IMR-90 (cell line): ENCODE data around the gene NCLN. TPM values are rescaled to one million over a fixed set of nuclear protein-coding genes. Genes with fewer than 3 reads are reported as not detected.

ENCODE experiments used
- ATAC-seq: fragments of 200-7000 bp; cut with Tn5 transposase; 2 replicates; pipeline ENCODE4 v1.9.1; 2020; ENCODE audit warnings: low read depth, mild to moderate bottlenecking, moderate library complexity
- BruUV-seq: library from RNA; stranded (reverse); fragments of 400-500 nt; replicated peaks from 2 replicates; lab custom pipeline; 2021; lab: Mats Ljungman, UMichigan
- CTCF ChIA-PET: fragments of 300-600 bp; formaldehyde crosslinking; extraction: SDS; loops from one replicate; lab custom pipeline; 2021; ENCODE audit warnings: antibody characterized with exemption; lab: Yijun Ruan, JAX
- POLR2A ChIA-PET: fragments of 300-600 bp; sonication (Branson Sonifier 250); formaldehyde crosslinking; loops from one replicate; lab custom pipeline; 2022; ENCODE audit warnings: antibody characterized with exemption; ENCODE audit not compliant: unreplicated experiment; lab: Charles Lee
- DNase-seq: peaks from one replicate; pipeline ENCODE4 v3.0.0; 2013
- H2AFZ ChIP-seq: replicated peaks from 2 replicates; pipeline ENCODE3; 2013; ENCODE audit warnings: low read length, mild to moderate bottlenecking; ENCODE audit not compliant: poor library complexity
- H2AK5ac ChIP-seq: 2 replicates; pipeline ENCODE4 v1.6.1; 2013; ENCODE audit warnings: low read depth, low read length, inconsistent platforms
- H2AK9ac ChIP-seq: replicated peaks from 2 replicates; pipeline ENCODE3; 2013; ENCODE audit warnings: mild to moderate bottlenecking, low read depth, low read length, moderate library complexity; ENCODE audit not compliant: poor library complexity
- H2BK120ac ChIP-seq: 2 replicates; pipeline ENCODE4 v1.6.1; 2013; ENCODE audit warnings: low read depth, low read length, inconsistent platforms
- H2BK15ac ChIP-seq: 3 replicates; pipeline ENCODE4 v1.6.1; 2013; ENCODE audit warnings: low read depth, low read length, inconsistent platforms
- H2BK20ac ChIP-seq: 2 replicates; pipeline ENCODE4 v1.6.1; 2013; ENCODE audit warnings: low read depth, mild to moderate bottlenecking, inconsistent platforms, low read length, moderate library complexity
- H2BK5ac ChIP-seq: 2 replicates; pipeline ENCODE4 v1.6.1; 2013; ENCODE audit warnings: mild to moderate bottlenecking, low read depth, low read length, inconsistent platforms; ENCODE audit not compliant: poor library complexity, severe bottlenecking
- H3K14ac ChIP-seq: replicated peaks from 2 replicates; pipeline ENCODE4 v1.6.1; 2013; ENCODE audit warnings: low read depth, low read length, inconsistent platforms
- H3K18ac ChIP-seq: 2 replicates; pipeline ENCODE4 v1.6.1; 2013; ENCODE audit warnings: low read depth, low read length, control low read depth
- H3K23ac ChIP-seq: 2 replicates; pipeline ENCODE4 v1.6.1; 2013; ENCODE audit warnings: low read depth, low read length, inconsistent platforms
- H3K27ac ChIP-seq: 2 replicates; pipeline ENCODE4 v1.5.1; 2013; ENCODE audit warnings: mild to moderate bottlenecking, control low read depth, low read length; ENCODE audit not compliant: insufficient read depth
- H3K27me3 ChIP-seq: 2 replicates; pipeline ENCODE4 v1.6.1; 2013; ENCODE audit warnings: low read length; ENCODE audit not compliant: control insufficient read depth, insufficient read depth
- H3K36me3 ChIP-seq: 2 replicates; pipeline ENCODE4 v1.6.1; 2013; ENCODE audit warnings: low read length, mixed read lengths; ENCODE audit not compliant: control insufficient read depth, insufficient read depth
- H3K4ac ChIP-seq: 2 replicates; pipeline ENCODE4 v1.6.1; 2013; ENCODE audit warnings: low read depth, low read length, inconsistent platforms
- H3K4me1 ChIP-seq: 2 replicates; pipeline ENCODE4 v1.6.1; 2013; ENCODE audit warnings: low read length, mixed read lengths; ENCODE audit not compliant: control insufficient read depth, insufficient read depth
- H3K4me2 ChIP-seq: 2 replicates; pipeline ENCODE4 v1.6.1; 2013; ENCODE audit warnings: low read depth, mild to moderate bottlenecking, control low read depth, low read length, moderate library complexity
- H3K4me3 ChIP-seq: 2 replicates; pipeline ENCODE4 v1.5.1; 2013; ENCODE audit warnings: low read depth, mild to moderate bottlenecking, control low read depth, low read length, moderate library complexity; ENCODE audit not compliant: insufficient read depth
- H3K56ac ChIP-seq: 2 replicates; pipeline ENCODE4 v1.6.1; 2013; ENCODE audit warnings: low read length, inconsistent platforms; ENCODE audit not compliant: insufficient read depth; ENCODE audit errors: extremely low read depth
- H3K79me1 ChIP-seq, 2 experiments: 2 replicates each; pipeline ENCODE4 v1.6.1; 2013; ENCODE audit warnings: low read length in 2 of 2, inconsistent platforms in 1 of 2, low read depth in 1 of 2
- H3K9ac ChIP-seq: 2 replicates; pipeline ENCODE4 v1.6.1; 2013; ENCODE audit warnings: low read depth, low read length, control low read depth
- H3K9me1 ChIP-seq: 2 replicates; pipeline ENCODE4 v1.6.1; 2013; ENCODE audit warnings: low read length, inconsistent platforms; ENCODE audit not compliant: insufficient read depth
- H3K9me3 ChIP-seq: 2 replicates; pipeline ENCODE4 v1.6.1; 2013; ENCODE audit warnings: low read length; ENCODE audit not compliant: control insufficient read depth, insufficient read depth
- H4K20me1 ChIP-seq: 2 replicates; pipeline ENCODE4 v1.6.1; 2013; ENCODE audit warnings: low read length, inconsistent platforms; ENCODE audit not compliant: insufficient read depth
- H4K5ac ChIP-seq: 2 replicates; pipeline ENCODE4 v1.6.1; 2013; ENCODE audit warnings: mild to moderate bottlenecking, low read depth, low read length, control low read depth
- H4K8ac ChIP-seq, 2 experiments: 2 replicates each; pipeline ENCODE4 v1.6.1; 2013; ENCODE audit warnings: low read depth in 2 of 2, low read length in 2 of 2, control low read depth in 1 of 2, inconsistent platforms in 1 of 2
- H4K91ac ChIP-seq: 2 replicates; pipeline ENCODE4 v1.6.1; 2013; ENCODE audit warnings: low read depth, low read length, inconsistent platforms; ENCODE audit not compliant: insufficient read depth
- BHLHE40 ChIP-seq: fragments of 150-350 bp; IDR thresholded peaks from 2 replicates; pipeline ENCODE4 v1.6.1; 2016; ENCODE audit warnings: mild to moderate bottlenecking, low read depth, low read length
- CHD1 ChIP-seq: IDR thresholded peaks from 2 replicates; pipeline ENCODE4 v1.6.1; 2012; ENCODE audit warnings: low read depth, low read length, improper control_type of control experiment
- FOS ChIP-seq: fragments of 150-350 bp; IDR thresholded peaks from 2 replicates; pipeline ENCODE4 v1.6.1; 2016; ENCODE audit warnings: low read depth, low read length
- MAFK ChIP-seq: IDR thresholded peaks from 2 replicates; pipeline ENCODE4 v1.6.1; 2012; ENCODE audit warnings: low read depth, low read length, improper control_type of control experiment
- MAZ ChIP-seq: IDR thresholded peaks from 2 replicates; pipeline ENCODE4 v1.6.1; 2012; ENCODE audit warnings: low read depth, mild to moderate bottlenecking, low read length, improper control_type of control experiment, moderate library complexity, borderline replicate concordance
- NFE2L2 ChIP-seq: fragments of 150-350 bp; IDR thresholded peaks from 2 replicates; pipeline ENCODE4 v1.6.1; 2016; ENCODE audit warnings: low read depth, mild to moderate bottlenecking, low read length
- POLR2A ChIP-seq: IDR thresholded peaks from 2 replicates; pipeline ENCODE4 v1.6.1; 2012; ENCODE audit warnings: mild to moderate bottlenecking, low read depth, low read length
- RAD21 ChIP-seq: IDR thresholded peaks from 2 replicates; pipeline ENCODE4 v1.6.1; 2012; ENCODE audit warnings: low read length, improper control_type of control experiment
- SMC3 ChIP-seq: fragments of 150-350 bp; IDR thresholded peaks from 2 replicates; pipeline ENCODE4 v1.6.1; 2016; ENCODE audit warnings: low read depth, mild to moderate bottlenecking, antibody characterized with exemption, low read length, moderate library complexity
- WGBS, 2 experiments: methylation state at CpG; one replicate each; pipeline versions ENCODE4 v1.1.5 to v1.1.7; 2013; ENCODE audit warnings: missing lambda C conversion rate in 2 of 2; ENCODE audit not compliant: insufficient read length in 1 of 2; ENCODE audit errors: extremely low coverage in 2 of 2; 5-methylcytosine and 5-hydroxymethylcytosine counted together
- dilution Hi-C: fragments of 300-500 bp; cut with HindIII; formaldehyde crosslinking; loops from one replicate; pipeline ENCODE4 v1.14.3; 2018; ENCODE audit warnings: low sequenced_read_pairs; ENCODE audit not compliant: unreplicated experiment
- in situ Hi-C: fragments of 300-500 bp; cut with MboI; formaldehyde crosslinking; loops from 3 replicates; pipeline ENCODE4 v1.14.3; 2019; ENCODE audit warnings: low sequenced_read_pairs, inconsistent platforms, mixed read lengths
- intact Hi-C: fragments of 100-400 bp; cut with micrococcal nuclease; formaldehyde crosslinking; loops from 2 replicates; pipeline ENCODE4 v1.10.0; 2022
- polyA plus RNA-seq, 3 experiments: library from polyadenylated mRNA; depleted of rRNA; stranded (reverse); fragments of >200 nt; gene quantifications; 2 replicates each; pipeline ENCODE4 v1.2.3, GENCODE V29; 2012; ENCODE audit warnings: low replicate concordance in 1 of 3
- total RNA-seq: library from RNA; depleted of rRNA; stranded (reverse); fragments of >200 nt; gene quantifications from 2 replicates; pipeline ENCODE4 v1.2.3, GENCODE V29; 2012
- TF ChIP-seq, protein P1 (sequence below): conservative IDR thresholded peaks from 2 replicates; pipeline ENCODE4 v1.5.1; 2012; ENCODE audit warnings: mild to moderate bottlenecking, low read depth, low read length, improper control_type of control experiment
- TF ChIP-seq, protein P2 (sequence below): fragments of 150-350 bp; IDR thresholded peaks from 2 replicates; pipeline ENCODE4 v1.6.1; 2017; ENCODE audit warnings: mild to moderate bottlenecking, antibody characterized with exemption, low read length, low read depth

Gene NCLN
- total and polyA plus RNA-seq, 2 of the 4 experiments (the other 2 are of a cell fraction): 32.8 to 90.8 TPM

DNA sequence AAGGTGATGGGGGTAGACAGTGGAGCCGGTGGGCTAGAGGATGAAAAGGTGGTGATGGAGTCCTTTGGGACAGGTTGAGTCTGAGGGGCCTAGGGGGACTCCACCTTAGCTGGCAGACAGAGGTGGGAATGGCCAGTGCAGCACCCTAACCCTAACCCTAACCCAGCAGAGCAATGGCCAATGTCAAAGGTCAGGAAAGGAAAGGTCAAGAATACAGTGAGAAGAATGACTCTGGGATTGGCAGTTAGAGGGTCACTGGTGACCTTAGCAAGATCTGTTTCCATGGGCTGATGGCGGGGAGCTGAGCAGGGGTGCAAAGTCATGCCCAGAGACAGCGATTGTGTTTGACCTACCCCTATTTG, 33.3 kb upstream of the NCLN start:
- POLR2A ChIA-PET: no interaction called here
- WGBS, 2 experiments: no CpG with 5 or more reads among the region's 3 CpGs
- H2AK5ac ChIP-seq: peak overlapping the region; percentile 10; the same call in 1 of the 2 replicates
- no peak overlapping the region for H3K27ac ChIP-seq
- H3K4me1 ChIP-seq: peaks cover 4% of the 10 kb centered on the region; the same call in 1 of the 2 replicates
- no peak overlapping the region for H4K5ac ChIP-seq
- no peak overlapping the region for H2AFZ ChIP-seq
- 0 out of 3 replicates have a peak overlapping the region, but pooled peaks have one; percentile 64 for H2BK15ac ChIP-seq
- CTCF ChIA-PET: no interaction called here
- H3K9ac ChIP-seq: no peak overlapping the region
- no peaks in the 10 kb centered on the region for H4K20me1 ChIP-seq
- no peak overlapping the region for H2BK5ac ChIP-seq
- no TSS peak for BruUV-seq
- no peak overlapping the region for H3K4me3 ChIP-seq
- H3K56ac ChIP-seq: no peak overlapping the region
- H2BK120ac ChIP-seq: peak overlapping the region; percentile 66; the same call in 1 of the 2 replicates
- no peak overlapping the region for H4K91ac ChIP-seq
- intact Hi-C loops: no loop called here
- H3K4ac ChIP-seq: peak overlapping the region; percentile 34; the same call in 1 of the 2 replicates
- dilution Hi-C loops: no loop called here
- H3K18ac ChIP-seq: no peak overlapping the region
- TF ChIP-seq, protein P1, sequence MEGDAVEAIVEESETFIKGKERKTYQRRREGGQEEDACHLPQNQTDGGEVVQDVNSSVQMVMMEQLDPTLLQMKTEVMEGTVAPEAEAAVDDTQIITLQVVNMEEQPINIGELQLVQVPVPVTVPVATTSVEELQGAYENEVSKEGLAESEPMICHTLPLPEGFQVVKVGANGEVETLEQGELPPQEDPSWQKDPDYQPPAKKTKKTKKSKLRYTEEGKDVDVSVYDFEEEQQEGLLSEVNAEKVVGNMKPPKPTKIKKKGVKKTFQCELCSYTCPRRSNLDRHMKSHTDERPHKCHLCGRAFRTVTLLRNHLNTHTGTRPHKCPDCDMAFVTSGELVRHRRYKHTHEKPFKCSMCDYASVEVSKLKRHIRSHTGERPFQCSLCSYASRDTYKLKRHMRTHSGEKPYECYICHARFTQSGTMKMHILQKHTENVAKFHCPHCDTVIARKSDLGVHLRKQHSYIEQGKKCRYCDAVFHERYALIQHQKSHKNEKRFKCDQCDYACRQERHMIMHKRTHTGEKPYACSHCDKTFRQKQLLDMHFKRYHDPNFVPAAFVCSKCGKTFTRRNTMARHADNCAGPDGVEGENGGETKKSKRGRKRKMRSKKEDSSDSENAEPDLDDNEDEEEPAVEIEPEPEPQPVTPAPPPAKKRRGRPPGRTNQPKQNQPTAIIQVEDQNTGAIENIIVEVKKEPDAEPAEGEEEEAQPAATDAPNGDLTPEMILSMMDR: no peak
- TF ChIP-seq MAFK: no peak
- TF ChIP-seq CHD1: no peak
- TF ChIP-seq, protein P2, sequence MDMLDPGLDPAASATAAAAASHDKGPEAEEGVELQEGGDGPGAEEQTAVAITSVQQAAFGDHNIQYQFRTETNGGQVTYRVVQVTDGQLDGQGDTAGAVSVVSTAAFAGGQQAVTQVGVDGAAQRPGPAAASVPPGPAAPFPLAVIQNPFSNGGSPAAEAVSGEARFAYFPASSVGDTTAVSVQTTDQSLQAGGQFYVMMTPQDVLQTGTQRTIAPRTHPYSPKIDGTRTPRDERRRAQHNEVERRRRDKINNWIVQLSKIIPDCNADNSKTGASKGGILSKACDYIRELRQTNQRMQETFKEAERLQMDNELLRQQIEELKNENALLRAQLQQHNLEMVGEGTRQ: no peak
- TF ChIP-seq NFE2L2: no peak
- no peak for TF ChIP-seq FOS
- TF ChIP-seq SMC3: no peak
- TF ChIP-seq MAZ: no peak
- TF ChIP-seq RAD21: no peak
- TF ChIP-seq POLR2A: no peak
- no peak for TF ChIP-seq BHLHE40
- H3K23ac ChIP-seq: no peak overlapping the region; the same call in 1 of the 2 replicates
- H3K9me3 ChIP-seq: no peaks in the 10 kb centered on the region
- H3K4me2 ChIP-seq: no peak overlapping the region
- no peak for ATAC-seq
- DNase-seq: no peak
- H3K9me1 ChIP-seq: peaks cover 19% of the 10 kb centered on the region
- no peak overlapping the region; the same call in 1 of the 2 replicates for H3K14ac ChIP-seq
- H4K8ac ChIP-seq: no peak overlapping the region
- in situ Hi-C loops: no loop called here
- H2AK9ac ChIP-seq: no peak overlapping the region
- peaks cover 0 to 17% of the 10 kb centered on the region in 2 experiments; a peak in 2 of 4 replicates for H3K79me1 ChIP-seq
- H3K27me3 ChIP-seq: no peaks in the 10 kb centered on the region
- no peak overlapping the region for H2BK20ac ChIP-seq
- H3K36me3 ChIP-seq: no peaks in the 10 kb centered on the region
